GM19372 (cell line): ENCODE results near the gene RALB.
A peak's percentile ranks its signal among the peaks of the same experiment; 100 is the strongest.

Experiments used
- ATAC-seq: cut with Tn5 transposase; IDR thresholded peaks from one replicate; pipeline ENCODE4 v1.9.1; 2021; ENCODE audit warnings: mild to moderate bottlenecking, low read depth, moderate library complexity; ENCODE audit not compliant: unreplicated experiment

Gene RALB, protein sequence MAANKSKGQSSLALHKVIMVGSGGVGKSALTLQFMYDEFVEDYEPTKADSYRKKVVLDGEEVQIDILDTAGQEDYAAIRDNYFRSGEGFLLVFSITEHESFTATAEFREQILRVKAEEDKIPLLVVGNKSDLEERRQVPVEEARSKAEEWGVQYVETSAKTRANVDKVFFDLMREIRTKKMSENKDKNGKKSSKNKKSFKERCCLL

DNA sequence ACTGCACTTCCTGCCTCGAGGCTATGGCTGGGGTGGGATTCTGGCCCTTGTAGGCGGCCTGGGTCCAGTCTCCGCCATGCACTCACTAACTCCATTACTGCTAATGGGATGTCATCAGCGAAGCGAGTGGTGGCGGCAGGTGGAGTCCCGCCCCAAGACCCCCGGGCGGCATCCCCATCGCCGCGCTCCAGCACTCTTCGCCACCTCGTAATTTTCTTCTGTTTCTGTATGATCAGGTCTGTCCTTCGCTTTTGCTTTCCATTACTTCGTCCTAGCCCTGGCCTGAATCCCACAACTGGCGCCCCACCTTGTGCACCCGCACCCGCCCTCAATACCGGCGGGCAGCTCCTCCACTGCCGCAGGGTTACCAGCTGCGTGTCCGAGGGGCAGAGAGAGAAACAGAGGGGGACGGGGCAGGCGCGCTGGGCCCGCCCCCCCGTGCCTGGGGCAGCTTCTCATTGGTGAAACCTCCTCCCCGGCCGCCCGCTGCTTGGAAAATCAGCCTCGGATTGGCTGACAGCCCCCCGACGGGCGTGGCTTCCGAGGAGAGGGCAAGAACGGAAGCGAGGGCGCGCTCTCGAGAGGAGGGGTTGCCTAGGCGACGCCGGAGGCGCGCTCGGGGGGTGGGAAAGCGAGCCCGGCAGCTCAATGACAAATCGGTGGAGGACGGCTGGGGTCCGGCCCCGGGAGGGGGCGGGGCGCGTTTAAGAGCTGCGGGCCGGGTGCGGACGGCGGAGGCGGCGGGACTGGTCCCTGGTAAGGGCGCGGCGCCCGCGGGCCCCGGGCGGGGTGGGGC, at the start of gene RALB:
RALB (plus strand) TSS at position 628 of the 796 bp plus-strand sequence. CDS start 25,813 bp downstream, outside the sequence.
- ATAC-seq: peak; percentile 94

DNA sequence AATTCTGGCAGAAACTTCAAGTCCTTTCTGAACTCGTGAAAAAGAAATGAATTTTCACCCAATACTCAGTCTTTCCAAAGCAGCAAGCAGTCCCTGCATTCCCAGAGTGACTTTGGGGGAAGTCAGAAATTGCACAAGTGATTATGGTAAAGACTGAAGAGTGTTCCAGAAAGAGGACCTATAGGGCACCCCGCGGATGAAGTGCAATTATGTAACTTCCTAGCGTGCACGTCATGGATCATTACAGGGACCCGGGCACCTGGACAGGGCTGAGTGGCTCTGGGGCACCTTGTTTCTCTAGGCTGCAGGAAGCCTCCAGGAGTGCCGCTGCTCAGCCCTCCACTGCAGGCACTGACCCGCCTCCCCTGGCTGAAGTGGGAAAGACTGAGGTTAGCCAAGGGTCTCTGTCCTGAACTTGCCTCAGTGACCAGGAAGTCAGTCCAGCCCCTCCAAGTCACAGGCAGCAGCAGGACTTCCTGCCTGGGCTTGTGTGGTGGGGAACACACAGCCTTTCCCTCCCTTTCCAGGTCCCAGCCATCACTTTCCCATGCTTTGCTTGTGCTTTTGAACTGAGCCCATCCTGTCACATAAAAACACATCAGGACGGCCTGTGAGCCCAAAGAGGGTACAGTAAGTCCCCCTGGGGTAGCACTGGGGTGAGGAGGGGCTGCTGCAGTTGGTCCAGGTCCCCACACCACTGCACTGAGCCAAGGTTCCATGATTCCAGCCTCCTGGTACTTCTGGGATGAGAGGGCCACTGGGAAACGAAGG, 49.2 kb upstream of the RALB start:
- no peak for ATAC-seq

DNA sequence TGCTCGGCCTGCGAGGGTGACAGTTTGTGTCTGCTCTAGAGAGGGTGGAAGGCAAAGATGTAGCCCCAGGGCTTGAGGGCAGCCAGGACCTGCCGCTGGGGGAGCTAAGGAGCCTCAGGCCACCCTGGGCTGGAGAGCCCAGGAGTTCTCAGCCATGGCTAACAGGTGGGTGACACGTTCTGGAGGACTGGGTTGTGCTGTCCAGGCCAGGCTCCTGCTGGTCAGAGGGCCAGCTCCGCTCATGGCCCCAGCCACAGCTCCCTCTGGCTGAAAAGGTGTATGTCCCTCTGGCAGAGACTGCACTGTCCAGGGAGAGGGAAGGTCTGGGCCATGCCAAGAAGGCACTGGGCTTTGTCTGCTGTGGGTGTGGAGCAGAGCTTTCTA, 48.6 kb upstream of the RALB start:
- no peak for ATAC-seq

DNA sequence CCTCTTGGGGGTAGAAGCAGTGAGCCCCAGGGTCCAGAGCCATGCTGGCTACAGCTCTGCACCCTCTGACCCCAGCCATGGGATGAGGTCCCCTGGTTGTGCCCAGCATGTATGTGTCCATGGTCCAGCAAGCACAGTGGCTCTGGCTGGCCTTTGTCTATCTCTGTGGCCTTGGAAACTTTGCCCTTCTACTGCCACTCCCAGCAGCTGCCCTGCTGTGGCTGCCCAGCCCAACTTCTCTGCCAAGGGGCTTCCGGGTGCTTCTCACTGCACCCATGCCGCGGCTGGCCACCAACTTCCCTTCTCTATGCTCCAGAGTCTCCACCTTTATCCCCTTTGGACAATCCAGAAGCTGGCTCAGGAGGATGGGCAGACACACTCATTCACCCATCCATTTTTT, 48.2 kb upstream of the RALB start:
- no peak for ATAC-seq

DNA sequence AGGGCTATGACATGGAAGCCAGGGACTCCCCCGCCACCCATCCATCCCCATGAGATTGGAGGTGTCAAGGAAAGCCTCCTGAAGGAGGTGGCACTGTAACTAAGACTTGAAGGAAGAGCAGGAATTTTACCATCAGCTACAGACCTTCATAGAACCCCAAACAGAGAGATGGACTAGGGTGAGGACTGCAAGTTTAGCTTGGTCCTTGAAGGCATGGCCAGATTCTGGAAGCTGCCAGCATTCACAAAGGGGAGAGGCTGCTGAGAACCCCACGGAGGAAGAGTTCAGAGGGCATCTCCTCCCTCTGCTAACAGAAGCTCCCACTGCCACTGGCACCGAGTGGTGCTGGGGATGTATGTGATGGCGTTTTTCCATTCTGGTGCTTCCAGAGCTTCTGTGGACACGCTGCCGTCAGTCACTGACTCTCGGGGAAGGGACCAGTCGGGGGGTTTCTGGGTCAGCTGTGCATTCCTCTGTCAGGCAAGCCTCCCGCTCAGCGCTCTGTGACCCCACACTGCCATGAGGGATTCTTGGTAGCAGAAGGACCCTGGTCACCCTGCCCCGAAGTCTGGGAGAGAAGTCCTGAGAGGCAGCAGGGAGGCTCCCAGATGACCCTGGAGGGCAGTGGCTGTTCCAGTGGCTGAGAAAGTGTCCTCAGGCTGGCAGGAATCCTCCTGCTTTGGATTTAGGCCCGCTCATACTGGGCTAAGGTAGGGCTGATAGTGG, 47.5 kb upstream of the RALB start:
- ATAC-seq: no peak

DNA sequence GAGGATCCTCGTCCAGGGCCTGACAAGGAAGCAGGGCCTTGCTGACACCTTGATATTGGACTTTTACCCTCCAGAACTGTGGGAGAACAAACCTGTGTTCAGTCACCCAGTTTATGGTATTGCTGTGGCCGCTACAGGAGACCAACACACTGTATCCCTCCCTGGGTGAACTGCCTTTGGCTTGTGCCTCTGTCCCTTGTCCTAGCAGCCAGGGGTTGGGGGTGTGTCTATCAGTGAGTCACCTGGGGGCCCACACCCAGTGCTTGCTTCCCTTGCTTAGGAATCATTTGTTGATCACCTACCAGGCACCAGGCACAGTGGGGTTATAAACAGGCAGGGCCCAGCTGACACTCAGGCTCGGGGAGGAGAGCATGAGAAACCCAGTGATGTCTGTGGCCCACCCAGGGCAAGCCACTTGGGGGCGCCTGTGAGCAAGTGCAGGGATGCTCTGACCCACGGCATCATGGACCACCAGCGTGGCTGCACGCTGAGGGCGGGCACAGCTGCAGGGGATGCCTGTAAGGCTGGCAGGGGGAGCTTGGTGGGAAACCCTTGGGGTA, 46.5 kb upstream of the RALB start:
- ATAC-seq: no peak

DNA sequence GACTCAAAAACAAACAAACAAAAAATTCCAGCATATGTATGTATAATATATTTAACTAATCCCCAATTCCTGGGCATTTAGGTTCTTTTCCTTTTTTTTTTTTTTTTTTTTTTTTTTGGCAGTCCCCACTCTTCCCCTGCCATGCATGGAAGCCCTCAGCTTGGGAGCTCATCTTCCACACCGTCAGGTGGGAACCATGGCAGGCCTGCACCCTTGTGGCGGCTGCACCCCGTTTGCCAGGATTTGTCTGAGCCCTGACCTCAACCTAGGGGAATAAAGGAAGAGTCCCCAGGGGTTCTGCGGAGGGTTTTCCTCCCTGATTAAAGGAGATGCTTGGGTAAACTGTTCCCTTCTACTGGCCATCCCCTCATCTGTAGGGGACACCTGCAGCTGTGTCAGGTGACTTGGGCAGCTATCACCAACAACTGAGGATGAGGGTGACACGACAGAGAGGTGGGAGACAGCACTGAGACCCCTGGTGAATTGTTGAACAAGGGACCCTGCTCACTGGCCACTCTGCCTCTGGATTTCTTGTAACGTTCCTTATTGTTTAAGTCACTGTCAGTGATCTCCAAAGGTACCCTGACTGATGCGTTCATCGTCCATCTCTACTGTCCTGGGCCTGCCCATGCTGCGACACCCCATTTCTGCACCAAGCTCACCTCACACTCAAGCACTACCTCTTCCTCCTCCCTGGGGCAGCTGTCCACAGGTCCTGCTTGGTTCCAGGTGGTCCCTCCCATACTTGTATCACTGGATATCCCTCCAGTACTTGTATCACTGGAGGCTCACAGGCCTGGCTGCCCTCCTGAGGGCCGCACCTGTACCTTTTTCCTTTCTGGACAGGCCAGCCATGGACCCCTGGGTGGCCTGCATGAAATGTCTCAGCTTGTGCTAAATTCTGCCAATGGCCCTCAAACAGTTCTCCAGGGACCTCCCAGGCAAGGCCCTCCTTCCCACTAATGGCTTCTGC, 44.0 kb upstream of the RALB start:
- ATAC-seq: no peak

DNA sequence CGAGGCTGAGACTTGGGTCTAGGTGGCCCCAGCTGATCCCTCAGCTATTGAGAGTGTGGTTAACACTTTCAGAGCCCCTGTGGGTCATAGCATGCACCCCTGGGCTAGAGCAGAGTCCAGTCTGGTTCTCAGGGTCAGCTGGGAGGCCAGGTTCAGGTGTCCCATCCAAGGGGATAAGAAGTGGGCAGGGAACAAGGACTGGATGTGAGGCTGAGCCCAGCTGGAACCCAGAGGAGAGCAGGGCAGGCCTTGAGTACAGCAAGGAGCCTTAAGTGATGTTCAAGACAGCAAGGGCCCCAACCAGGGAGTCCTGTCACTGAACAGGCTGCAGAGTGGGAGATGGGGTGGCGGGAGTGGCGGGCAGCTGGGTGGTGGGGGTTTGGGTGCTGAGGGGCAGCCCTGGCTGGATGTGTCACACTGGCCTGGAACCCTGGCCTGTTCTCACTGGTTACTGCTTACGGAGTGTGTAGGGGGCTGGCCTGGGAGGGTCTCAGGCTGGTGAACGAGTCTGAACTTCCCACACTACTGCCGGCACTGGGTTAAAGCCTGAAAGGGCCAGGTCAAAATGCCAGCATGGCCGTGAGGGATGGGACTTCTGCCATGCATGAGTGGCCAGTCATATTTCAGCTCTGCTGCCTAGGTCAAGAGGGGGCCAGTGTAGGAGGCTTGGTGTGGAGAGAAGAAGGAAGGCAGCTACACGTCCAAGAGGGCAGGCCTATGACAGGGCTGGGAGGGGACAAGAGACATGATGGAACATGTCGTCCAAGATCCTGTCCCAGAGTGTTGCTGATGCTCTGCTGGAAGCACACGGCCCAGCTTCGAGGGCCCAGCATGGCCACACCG, 43.0 kb upstream of the RALB start:
- no peak for ATAC-seq

DNA sequence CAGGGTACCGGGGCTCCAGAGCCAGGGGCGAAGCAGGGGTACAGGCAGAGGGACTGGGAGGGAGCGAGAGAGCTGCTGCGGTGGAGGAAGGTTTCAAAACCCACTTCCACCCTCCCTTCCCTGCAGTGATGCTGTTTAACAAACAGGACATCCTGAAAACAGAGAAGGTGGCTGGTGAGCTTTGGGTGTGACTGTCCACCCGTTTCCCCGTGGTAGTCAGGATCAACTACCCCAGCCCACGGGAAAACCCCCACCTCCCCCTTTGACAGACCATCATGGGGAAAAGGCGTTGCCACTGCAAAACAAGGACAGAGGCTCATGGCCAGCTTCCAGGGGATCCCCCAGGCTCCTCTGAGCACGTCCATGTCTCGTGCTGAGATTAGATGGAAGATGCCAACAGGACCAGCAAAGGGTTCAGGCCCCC, 42.4 kb upstream of the RALB start:
- ATAC-seq: no peak

DNA sequence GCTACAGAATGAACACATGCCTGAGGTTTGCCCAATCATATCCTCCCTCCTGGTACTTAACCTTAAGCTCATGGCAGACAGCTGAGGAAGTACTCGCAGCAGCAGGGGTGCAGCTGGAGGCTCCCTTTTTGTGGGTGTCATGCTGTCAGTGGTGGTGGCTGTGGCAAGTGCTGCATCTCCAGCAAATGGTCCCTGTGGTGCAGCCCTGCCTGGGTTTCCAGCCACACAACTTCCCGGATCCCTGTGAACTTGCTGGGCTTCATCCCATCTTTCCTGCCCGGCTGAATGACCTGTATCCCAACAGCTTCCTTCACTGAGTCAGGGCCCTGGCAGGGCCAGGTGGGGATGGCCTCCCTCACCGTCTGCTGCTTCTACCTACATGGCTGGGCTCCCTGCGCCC, 34.5 kb upstream of the RALB start:
- no peak for ATAC-seq

DNA sequence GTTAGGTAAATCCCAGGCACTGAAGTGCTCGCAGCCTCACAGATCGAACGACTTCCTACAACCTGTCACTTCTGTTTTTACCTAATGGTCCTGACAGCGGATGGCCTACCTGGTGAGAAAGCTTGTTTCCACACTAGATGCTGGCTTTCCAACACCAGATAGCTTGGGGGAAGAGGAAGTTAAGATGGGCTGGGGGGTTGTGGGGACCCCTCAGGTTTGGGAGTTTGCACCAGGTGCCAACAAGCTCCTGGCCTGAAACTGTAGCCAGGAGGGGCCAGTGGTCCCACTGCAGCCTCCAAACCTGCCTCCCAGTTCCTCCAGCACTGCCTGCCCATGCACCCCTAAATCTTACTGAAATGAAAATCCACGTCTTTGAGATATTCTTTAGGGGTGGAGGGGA, 33.4 kb upstream of the RALB start:
- no peak for ATAC-seq

DNA sequence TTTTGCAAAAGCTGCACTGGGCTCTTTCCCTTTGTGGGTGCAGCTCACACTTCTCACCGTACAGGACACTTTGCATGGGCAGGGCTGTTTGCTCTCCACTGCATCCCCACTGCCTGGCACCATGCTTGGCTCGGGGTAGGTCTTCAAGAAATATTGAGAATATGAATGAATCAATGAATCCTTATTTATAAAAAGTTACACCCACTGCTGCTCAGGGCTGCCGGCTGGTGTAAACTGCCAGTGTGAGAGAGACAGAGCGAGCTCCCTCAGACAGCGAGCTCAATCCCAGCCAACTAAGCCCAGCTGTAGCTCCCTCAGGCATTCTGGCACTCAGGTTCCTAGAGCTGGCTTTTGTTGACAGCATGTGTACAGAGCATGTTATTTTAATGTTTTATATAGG, 32.9 kb upstream of the RALB start:
- no peak for ATAC-seq

DNA sequence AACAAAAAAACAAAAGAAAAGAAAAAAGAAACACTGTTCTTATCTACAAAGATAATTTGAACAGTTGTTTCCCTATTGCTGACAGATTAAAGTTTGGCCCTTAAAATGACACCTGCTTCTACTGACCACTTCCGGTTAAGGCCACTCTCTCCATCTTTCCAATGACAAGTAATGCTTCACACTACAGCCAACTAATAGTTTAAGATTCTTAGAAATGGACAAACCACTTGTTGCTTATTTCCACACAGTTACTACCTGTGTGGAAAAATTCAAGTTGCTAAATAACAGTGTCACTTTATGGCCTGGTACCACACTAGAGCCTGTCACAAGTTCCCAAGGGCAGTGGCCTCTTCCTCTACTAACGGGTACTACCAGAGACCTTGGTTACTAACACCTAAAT, 31.9 kb upstream of the RALB start:
- no peak for ATAC-seq

DNA sequence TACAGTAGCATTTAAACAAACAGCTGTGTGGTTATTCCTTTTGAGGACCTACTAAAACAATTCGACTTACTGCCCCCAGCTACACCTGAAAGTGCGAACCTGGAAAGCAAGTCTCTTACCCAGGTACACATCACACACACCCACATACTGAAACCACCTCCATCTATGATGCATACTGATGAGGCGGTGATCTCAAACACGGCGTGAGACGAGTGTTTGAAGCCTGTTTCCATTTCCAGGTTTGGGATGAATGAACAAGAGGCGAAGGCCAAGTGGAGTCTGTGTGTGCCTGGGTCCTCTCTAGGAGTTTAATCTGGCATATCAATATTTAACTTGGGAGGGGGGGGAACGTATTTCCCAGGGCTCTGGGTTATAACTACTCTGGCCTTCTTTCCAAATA, 31.0 kb upstream of the RALB start:
- no peak for ATAC-seq

DNA sequence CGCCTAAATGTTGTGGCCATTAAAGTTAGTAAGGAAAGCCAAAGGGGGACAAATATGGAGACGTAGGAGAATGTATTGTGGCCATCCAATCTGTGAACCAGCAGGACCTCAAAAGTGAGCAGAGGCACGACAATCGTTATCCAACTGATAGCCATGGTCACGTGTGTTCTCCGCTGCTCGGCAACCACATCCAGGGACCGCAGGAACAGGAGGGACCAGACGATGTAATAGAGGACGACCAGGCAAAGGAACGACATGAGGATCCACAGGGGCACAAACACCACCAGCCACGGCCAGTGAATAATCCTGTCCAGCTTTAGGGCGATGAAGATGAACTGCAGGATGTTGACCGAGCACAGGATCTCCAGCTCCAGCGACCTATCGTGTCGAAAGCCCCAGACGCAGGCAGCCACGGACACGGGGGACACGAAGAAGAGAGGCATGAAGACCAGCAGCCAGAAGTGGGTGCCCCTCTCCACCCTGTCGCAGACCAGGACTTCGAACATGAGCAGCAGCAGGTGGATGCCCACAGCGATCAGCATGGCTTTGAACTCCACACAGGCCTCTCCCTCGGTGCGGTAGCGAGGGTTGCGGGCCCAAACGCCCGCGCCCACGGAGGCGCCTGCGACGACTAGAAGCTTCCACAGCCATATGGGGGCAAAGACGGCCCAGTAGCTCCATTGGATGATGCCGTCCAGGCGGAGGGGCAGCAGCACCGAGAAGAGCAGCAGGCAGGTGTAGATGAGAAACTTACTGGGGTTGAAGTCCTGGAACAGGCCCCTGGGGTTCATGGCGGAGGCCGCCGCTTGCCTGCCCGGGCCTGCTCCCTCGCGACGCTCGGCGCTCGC, 30.2 kb upstream of the RALB start:
- ATAC-seq: no peak

DNA sequence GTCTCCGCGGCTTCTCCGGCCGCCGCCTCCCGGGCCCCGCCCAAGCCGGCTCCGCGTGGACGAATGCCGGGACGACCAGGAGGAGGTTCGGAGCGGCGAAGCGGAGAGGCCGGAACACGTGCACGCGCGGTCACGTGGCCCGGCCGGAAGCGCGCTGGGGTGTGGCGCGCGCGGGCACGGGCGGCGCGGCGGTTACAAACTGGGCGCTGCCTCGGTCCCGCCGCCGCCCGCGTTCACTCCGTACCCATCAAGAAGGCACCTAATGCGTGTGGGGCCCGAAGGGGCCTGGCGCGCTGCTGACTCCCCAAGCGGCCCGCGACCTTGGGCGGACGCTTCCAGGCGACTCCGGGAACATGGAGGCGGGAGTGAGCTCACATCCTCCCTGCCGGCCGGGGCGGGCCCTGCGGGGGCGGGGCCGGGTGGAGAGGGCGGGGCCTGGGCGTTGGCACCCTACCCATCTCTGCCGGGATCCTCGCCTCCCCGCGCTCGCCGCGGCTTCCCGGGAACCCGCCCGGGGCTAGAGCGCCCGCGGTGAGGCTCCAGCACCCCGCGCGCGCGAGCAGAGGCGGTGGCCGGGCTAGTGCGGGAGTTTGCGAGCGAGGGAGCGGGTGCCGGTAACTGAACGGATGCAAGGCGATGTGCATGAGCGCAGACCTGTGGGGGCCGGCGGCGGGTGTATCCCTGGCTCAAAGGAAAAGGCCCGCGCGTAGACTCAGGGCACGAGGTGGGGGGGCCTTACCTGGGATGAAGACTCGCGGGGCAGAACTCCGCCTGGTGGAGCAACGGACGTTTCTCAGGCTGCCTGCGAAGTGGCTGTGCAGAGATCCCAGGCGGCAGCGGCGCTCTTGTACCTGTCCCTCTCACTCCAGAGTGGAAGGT, 29.4 kb upstream of the RALB start, which contains the start of gene TMEM185B:
TMEM185B (minus strand) TSS at position 367 of the 879 bp plus-strand sequence. CDS start 424 bp downstream, outside the sequence.
- ATAC-seq: peak; percentile 88
